Measurements from ENCODE around the gene CX3CL1. TPM values are rescaled to one million over a fixed set of nuclear protein-coding genes. Genes with fewer than 3 reads are reported as not detected.

CX3CL1 gene
- total RNA-seq, 1 experiment from 2014 or later = 1.7 TPM

DNA sequence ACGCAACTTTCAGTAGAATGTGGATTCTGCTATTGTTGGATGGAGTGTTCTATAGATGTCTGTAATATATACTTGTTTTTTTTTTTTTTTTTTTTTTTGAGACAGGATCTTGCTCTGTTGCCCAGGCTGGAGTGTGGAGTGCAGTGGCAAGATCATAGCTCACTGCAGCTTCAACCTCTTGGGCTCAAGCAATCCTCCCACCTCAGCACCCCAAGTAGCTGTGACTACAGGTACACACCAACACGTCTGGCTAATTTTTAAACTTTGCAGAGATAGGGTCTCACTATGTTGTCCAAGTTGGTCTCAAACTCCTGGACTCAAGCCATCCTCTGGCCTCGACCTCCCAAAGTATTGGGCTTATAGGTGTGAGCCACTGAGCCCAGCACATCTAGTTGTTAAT is 40.9 kb upstream of the CX3CL1 start:
- Histone ChIP-seq H4K91ac (ENCODE audit: insufficient read length, low read depth, low read length) (no peak overlapping the region), H4K20me1 (ENCODE audit: control insufficient read depth, insufficient read depth, insufficient read length) (no peaks in the 10 kb centered on the region), H3K4ac (ENCODE audit: low read depth, low read length) (no peak overlapping the region), H3K79me2 (ENCODE audit: insufficient read depth, low read length) (no peaks in the 10 kb centered on the region), H3K56ac (ENCODE audit: insufficient read length, low read depth, low read length) (no peak overlapping the region), H3K9me3 (ENCODE audit: control insufficient read depth, low read depth, low read length) (no peaks in the 10 kb centered on the region), H2AK5ac (ENCODE audit: insufficient read length, low read length) (no peak overlapping the region), H3K14ac (ENCODE audit: insufficient read depth, low read length) (no peak overlapping the region), H3K27me3 (ENCODE audit: insufficient read depth, low read length) (no peaks in the 10 kb centered on the region), H4K8ac (replicated peaks; ENCODE audit: insufficient read length, low read depth, low read length) (no peak overlapping the region), H2BK15ac (ENCODE audit: low read depth, low read length) (no peak overlapping the region), H3K4me2 (ENCODE audit: insufficient read depth, insufficient read length, low read length) (no peak overlapping the region), H3K18ac (ENCODE audit: insufficient read length, low read depth, low read length) (no peak overlapping the region), H2AFZ (ENCODE audit: low read length) (no peak overlapping the region), H3K79me1 (ENCODE audit: insufficient read depth, low read depth, low read length, poor library complexity, severe bottlenecking) (no peaks in the 10 kb centered on the region), H2BK12ac (ENCODE audit: insufficient read length, low read depth, low read length) (no peak overlapping the region), H2BK5ac (ENCODE audit: insufficient read length, low read length) (no peak overlapping the region), H3K9ac (ENCODE audit: extremely low read depth, insufficient read length, low read length) (no peak overlapping the region), H3K23ac (ENCODE audit: insufficient read length, low read depth, low read length) (no peak overlapping the region), H3K27ac (ENCODE audit: insufficient read length, low read depth, low read length) (no peak overlapping the region), H3K4me1 (ENCODE audit: insufficient read depth, low read length) (no peaks in the 10 kb centered on the region), H2BK120ac (ENCODE audit: low read depth, low read length, poor library complexity, severe bottlenecking) (no peak overlapping the region), H3K23me2 (ENCODE audit: insufficient read length, low read depth, low read length, poor library complexity, severe bottlenecking) (no peaks in the 10 kb centered on the region), H2BK20ac (ENCODE audit: low read depth, low read length, poor library complexity, severe bottlenecking) (no peak overlapping the region), H3T11ph (ENCODE audit: low read length) (no peak overlapping the region), H4K5ac (ENCODE audit: insufficient read length, low read depth, low read length) (no peak overlapping the region)
- DNase-seq = no peak
- no peaks in the 10 kb centered on the region for H3K36me3 Mint-ChIP-seq (ENCODE audit: insufficient read depth in 1 of 3, low read depth in 3 of 3)
- H3K4me3 Mint-ChIP-seq = no peak overlapping the region; a peak in 1 of 5 replicates
- no CpG with 5 or more reads among the region's 3 CpGs for WGBS (ENCODE audit: extremely low coverage, insufficient read length, low lambda C conversion rate)
- H3K9me3 Mint-ChIP-seq = peaks cover 2 to 4% of the 10 kb centered on the region in 2 experiments; a peak in 4 of 5 replicates
- TF ChIP-seq, protein P1, sequence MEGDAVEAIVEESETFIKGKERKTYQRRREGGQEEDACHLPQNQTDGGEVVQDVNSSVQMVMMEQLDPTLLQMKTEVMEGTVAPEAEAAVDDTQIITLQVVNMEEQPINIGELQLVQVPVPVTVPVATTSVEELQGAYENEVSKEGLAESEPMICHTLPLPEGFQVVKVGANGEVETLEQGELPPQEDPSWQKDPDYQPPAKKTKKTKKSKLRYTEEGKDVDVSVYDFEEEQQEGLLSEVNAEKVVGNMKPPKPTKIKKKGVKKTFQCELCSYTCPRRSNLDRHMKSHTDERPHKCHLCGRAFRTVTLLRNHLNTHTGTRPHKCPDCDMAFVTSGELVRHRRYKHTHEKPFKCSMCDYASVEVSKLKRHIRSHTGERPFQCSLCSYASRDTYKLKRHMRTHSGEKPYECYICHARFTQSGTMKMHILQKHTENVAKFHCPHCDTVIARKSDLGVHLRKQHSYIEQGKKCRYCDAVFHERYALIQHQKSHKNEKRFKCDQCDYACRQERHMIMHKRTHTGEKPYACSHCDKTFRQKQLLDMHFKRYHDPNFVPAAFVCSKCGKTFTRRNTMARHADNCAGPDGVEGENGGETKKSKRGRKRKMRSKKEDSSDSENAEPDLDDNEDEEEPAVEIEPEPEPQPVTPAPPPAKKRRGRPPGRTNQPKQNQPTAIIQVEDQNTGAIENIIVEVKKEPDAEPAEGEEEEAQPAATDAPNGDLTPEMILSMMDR (conservative IDR thresholded peaks at IDR 0.05) = no peak
- peaks cover 7% of the 10 kb centered on the region for H3K27me3 Mint-ChIP-seq (ENCODE audit: low read depth)
- H3K4me1 Mint-ChIP-seq = no peaks in the 10 kb centered on the region
- no peak overlapping the region for H3K27ac Mint-ChIP-seq

Data from H9 (cell line).